ENCODE results near the gene ESYT1. TPM values are rescaled to one million over a fixed set of nuclear protein-coding genes. Genes with fewer than 3 reads are reported as not detected.

The ESYT1 gene
- total RNA-seq, 2 donors from 2014 or later, result 113 to 120 TPM

DNA sequence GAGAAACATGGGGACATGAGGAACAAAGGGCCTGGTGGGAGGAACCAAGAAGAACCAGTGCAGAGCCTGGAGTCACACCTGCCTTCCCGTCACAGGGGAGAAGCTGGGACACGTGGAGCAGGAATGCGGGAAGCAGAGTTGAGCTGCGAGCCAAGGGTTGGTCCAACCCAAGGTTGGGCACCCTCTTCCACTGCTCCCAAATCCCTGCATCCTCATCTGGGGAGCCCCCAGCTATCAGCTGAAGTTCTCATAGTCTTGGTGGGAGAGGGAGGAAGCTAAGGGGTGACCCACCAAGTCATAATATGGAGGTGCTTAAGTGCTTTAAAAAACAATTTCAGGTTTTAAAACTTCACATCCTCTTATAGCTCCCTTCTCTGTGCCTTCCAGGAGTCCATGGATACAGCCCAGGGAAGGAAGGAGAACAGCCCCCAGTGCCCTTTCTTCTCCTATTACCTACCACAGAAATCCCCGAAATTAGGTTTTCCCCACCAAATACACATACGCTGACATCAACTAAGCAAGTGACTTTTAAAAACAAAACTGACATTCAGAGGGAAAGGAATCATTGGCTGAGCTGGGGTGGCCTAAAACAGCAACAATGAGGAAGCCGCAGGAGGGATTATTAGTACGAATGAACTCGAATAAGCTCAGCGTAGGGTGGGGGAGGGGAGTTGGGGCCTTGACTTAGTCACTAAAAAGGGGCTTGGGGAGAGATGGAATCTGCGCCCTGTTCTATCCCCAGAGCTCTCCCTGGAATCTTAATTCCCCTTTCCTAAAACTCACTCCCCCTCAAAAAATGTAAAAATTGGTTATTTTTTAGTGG, 34.6 kb downstream of the ESYT1 start:
- intact Hi-C loops (cut with DNase I), result loop anchor here in 1 of 2 donors (1.0 kb wide), 1 partner anchor 17 kb away; no protein-coding TSS in a partner anchor
- no peak for DNase-seq (ENCODE audit: low spot score)

DNA sequence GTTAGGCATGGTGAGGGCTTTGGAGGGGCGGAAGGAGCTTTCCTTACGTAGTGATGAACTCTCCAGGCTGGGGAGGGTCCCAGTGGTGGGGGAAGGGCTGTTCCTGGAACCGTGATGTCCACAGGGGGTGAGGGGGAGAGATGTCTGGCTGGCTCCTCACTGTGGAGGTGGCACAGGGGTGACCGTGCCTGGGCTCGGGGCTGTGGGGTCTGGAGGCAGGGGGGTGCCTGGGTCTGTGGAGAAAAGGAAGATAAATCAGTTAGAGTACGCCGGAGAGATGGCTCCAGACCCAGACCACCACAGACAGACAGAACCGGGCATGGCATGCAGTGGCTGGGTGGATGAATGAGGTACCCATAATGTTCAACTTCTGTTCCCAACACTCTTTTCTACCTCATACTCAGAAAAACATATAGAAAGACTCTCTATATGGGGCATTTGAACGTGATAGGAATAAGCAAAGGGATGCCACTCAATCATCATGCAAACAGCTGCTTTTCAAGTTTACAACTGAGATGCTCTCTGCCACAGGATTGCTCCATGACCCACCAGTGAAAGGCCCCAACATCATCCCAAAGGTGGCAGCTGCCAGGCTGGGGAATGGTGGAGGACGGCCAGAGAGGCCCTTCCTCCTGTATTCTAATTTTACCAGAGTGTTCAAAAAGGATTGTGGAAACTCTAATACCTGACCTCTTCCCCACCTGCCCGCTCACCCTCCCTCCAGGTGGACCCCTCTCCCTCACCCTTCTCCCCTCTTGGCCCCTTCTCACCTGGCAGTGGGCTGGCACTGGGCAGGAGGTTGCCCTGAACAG, 35.7 kb downstream of the ESYT1 start:
- DNase-seq (ENCODE audit: low spot score), result no peak
- intact Hi-C loops (cut with DNase I), result no loop called here

DNA sequence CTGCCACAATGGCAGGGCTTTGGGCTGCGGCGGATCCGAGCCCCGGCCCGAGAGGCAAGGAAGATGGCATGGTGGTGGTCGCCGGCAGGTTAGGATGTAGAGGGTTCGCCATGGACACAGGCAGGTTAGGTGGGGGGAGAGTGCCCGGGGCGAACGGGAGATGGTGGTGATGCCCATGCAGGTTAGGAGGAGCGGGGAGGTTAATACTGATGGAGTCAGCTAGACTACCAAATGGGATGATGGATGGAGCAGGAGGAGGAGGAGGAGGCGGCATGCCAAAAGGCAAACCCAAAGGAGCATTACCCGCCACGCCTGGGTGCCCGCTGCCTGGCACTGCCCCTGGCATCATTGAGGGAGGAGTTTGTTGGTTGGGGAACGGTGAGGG, 36.3 kb downstream of the ESYT1 start:
- no peak for DNase-seq (ENCODE audit: low spot score)

DNA sequence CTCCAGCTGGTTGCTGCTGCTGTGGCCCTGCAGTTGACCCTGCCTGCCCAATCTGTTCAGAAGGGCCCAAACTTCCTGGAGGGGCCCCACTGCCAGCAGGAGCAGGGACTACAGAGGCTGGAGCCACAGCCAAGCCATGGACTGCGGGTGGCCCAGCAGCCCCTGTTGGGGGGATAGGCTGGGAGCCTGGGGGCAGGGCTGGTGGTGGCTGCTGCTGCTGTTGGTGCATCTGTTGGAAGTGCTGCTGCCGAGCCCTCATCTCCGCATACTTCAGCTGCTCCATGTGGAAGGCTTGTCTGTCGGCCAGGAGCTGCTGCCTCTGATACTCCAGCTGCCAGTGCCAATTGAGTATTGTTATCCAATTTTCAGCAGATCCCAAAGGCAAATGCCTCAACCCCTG, 37.3 kb downstream of the ESYT1 start:
- DNase-seq (ENCODE audit: low spot score), result no peak
- intact Hi-C loops (cut with DNase I), result no loop called here

More for the DNA sequence above, 36.3 kb downstream of the ESYT1 start:
- intact Hi-C loops (cut with DNase I), result no loop called here

DNA sequence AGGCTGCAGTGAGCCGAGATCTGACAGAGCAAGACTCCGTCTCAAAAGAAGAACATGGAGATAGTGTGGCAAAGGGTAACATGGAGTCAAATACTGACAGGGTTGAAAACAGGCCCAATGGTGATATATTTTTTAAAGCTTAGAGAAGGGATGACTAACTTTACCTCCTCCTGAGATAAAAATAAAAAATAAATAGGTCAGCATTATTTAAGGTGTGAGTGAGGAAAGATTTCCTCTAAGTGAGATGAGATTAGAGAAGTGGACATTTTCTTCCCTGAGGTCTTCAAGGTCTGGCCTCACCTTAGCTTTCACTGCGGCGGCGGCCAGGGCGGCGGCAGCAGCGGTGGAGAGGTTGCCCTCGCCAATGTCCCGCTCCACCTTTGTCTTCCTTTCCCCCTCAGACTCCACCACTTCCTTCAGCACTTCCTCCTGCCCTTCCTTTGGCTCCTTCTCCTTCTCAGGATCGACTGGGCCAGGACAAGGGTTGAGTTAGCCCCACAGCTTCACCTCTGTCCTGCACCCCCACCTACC, 41.2 kb downstream of the ESYT1 start:
- intact Hi-C loops (cut with DNase I), result no loop called here
- DNase-seq (ENCODE audit: low spot score), result no peak

DNA sequence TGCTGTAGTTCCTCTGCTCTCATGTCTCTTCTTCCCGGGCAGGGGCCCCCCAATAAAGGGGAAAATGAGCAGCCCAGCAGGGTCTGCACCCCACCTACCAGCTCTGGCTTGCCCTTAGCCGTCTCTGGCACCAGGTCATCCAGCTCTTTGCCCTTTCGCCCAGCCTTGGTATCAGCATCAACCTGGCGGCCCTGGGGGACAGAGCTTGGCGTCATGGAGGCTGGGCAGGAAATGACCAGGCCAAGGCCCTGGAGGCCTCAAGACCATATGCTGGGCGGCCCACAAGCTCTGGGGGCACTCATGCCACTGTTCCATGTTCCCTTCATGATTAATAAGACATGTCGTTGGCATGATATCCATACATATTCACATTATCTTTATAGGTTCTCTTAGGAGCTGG, 44.8 kb downstream of the ESYT1 start:
- no peak for DNase-seq (ENCODE audit: low spot score)
- intact Hi-C loops (cut with DNase I), result no loop called here

DNA sequence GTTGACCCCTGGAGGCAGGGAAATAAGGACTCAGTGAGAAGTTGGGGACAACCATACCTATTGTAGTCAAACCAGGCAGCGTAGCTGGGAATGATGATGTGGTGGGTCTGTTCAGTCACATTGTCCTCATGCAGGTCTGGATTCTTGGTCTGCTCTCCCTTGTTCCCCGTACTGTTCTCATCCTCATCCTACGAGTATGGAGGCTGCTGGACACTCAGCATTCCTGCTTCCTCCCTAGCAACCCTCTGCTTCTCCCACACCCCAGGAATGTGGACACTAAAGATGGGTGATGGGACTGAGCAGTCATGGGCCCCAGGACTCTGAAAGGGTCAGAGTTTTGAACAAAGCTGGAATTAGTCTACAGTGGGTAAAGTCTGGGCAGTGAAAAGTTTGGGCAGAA, 50.3 kb downstream of the ESYT1 start:
- DNase-seq (ENCODE audit: low spot score), result peak; percentile 13
- intact Hi-C loops (cut with DNase I), result no loop called here

DNA sequence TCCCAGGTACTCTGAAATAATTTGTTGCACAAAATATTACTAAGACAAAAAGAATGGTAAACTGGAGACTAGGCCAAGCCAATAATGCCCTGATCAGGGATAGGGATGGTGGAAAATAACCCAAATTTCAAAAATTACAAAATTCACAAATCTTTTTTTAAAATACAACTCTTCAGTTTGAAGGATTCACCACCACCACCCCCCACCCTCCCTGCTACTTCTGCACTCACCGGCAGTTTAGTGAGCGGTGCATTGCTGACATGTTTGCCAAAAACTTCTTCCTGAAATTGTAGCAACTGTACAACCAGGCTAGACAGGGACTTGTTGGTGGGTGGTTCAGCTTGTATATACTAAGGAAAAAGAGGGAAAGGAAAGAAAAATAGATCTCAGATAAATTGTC, 58.9 kb downstream of the ESYT1 start:
- DNase-seq (ENCODE audit: low spot score), result peak; percentile 19
- intact Hi-C loops (cut with DNase I), result no loop called here

DNA sequence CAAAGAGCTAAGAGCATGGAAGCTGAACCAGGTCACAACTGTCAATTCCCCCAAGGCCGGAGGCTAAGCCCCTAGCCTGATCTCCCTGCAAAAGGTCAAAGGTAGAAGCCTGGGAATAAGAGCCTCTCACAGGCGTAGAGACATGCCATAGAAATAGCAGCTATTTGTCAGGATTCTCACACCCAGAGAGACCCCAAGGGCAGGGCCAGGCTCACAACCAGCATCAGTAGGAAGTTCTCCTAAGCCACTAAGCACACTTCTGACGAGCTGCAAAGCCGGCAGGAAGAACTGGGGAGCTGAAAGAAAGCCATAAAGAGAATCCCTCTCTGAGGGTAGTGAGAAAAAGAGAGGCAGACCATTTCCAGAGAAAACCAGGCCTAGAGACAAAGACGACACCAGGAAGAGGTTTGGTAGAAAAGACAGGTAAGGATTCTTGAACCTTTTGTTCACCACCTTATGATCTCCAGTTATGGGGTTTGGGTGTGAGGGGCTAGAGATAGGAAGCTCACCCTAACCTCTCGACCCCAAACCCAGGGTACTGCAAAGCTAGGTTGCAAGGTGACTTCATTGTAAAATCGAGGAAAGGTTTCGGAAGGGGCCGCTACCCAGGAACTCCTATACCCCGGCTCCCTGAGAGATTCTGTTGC, 60.2 kb downstream of the ESYT1 start:
- DNase-seq (ENCODE audit: low spot score), result peak; percentile 19
- intact Hi-C loops (cut with DNase I), result no loop called here

DNA sequence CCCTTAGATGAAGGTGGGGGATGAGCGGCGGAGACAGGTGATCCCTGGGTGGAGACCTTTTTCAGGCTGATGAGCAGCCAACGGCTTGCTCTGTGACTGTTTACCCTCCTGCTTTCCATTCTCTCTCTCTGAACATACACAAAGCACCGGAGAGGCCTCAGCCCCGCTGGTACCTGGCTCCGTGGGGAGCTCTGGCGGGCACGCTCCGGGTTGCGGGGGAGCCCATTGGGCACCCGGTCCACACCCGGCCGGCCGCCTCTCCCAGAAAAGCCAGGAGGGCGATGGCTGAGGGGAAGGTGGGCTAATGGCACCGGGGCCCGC, 60.7 kb downstream of the ESYT1 start:
- intact Hi-C loops (cut with DNase I), result no loop called here
- DNase-seq (ENCODE audit: low spot score), result no peak

DNA sequence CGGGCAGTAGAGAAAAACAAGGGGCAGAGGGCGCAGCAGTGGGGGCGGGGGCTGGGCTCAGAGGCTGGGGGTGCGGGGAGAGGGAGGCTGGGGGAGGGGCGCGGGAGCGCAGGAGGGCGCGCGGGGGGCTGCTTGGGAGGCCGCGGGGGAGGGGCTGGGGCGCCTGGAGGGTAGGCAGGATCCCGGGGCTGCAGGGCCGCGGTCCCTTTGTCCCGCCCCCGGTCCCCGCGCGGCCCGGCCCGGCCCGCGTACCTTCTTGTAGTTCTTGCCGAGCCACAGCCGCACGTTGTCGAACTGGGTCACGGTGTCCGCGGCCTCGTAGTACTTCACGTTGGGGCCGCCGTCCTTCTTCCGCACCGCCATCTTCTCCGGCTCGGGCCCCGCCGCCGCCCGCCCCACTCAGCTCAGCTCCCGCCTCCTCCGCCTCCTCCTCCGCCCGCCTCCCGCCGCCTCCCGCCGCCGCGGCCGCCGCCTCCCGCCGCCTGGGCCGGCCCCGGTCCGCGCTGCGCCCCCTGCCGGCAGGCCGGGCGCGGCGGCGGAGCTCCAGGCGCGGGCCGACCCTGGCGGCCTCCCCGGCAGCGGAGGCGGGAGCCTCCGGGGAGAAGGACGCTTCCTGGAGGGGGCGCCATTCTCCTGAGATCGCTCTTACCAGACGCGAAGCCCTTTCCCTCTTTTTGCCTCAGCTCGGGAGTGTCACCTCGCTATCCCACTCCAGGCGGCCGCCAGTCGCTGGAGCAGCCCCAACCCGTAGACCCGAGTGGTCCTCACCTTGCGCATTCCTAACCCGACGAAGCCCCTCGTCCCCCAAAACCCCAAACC, 61.2 kb downstream of the ESYT1 start, which contains the start of gene SMARCC2:
Gene SMARCC2 (minus strand): TSS at position 385 of the 819 bp plus-strand sequence. CDS start 22 bp downstream, at position 363.
- intact Hi-C loops (cut with DNase I), result no loop called here
- peak; percentile 97 for DNase-seq (ENCODE audit: low spot score)

DNA sequence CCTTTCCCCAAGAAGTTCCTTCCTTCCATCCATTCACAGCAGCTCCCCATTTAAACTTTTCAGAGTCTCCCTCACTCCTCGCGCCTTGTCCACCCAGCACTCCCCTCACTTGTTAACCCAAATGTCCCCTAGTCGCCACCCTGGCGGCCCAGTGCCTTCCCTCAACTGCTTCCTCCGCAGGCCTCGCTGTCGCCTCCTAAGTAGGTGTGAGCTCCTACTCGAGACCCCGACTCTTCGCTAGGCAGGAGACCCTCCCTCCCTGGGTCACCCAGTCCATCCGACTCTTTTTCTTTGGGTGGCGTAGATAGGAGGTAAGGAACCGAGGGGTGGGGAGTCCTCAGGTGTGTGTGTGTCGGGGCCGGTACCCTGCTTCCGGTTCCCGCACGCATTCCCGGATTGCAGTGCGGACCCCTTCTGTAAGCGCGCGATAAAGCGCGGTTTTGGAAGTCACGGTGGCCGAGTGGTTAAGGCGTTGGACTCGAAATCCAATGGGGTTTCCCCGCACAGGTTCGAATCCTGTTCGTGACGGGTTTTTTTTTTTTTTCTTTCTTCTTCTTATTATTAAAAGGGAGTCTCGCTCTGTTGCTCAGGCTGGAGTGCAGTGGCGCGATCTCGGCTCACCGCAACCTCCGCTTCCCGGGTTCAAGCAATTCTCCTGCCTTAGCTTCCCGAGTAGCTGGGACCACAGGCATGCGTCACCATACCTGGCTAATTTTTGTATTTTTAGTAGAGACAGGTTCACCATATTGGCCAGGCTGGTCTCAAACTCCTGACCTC, 62.0 kb downstream of the ESYT1 start:
- intact Hi-C loops (cut with DNase I), result loop anchor here (2.0 to 5.0 kb wide), 3 partner anchors 33 to 72 kb away; partner anchors contain the start of gene ZC3H10 (in 1 of the 2)
- peak; percentile 94 for DNase-seq (ENCODE audit: low spot score)

DNA sequence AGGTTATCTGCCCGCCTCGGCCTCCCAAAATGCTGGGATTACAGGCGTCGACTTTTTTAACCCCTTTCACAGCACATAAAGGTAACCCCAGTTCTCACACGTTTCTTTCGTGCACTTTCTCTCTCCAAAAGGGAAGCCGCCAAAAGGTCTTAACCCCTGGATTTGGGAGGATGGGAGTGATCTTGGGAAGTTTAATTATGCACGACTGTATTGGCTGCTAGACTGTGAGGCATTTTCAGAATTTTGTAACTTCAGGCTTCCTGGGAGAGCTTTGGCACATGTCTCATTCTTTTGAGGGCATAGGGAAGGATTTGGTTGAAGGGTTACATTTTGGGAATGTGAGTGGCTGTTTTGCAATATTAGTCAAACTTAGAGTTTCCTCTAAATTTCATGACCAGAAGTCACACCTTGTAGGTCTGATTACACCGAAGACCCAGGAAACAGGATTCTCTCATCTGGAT, 62.7 kb downstream of the ESYT1 start:
- DNase-seq (ENCODE audit: low spot score), result no peak
- intact Hi-C loops (cut with DNase I), result loop anchor here (2.0 to 5.0 kb wide), 3 partner anchors 32 to 72 kb away; partner anchors contain the start of gene ZC3H10 (in 1 of the 2)

DNA sequence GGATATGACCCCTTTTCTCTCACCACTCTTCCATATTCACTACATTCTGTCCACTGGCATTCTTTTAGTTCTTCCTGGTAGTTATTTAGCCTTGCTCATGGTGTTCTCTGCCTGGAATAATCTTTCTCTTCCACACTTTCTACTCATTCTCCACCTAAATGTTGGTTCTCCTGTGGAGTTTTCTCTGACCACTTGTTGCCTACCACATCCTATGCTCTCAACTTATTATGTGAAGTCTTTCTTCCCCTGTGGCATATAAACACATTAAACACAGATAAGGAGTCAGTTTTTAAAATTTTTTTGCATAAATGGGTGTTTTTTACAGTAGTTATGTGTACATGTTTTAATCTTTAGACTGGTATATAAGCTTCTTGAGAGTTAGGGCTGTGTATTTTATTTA, 64.5 kb downstream of the ESYT1 start:
- intact Hi-C loops (cut with DNase I), result loop anchor here (2.0 to 5.0 kb wide), 2 partner anchors 32 to 70 kb away; partner anchors contain the start of gene NABP2 (in 1 of the 2)
- DNase-seq (ENCODE audit: low spot score), result no peak

DNA sequence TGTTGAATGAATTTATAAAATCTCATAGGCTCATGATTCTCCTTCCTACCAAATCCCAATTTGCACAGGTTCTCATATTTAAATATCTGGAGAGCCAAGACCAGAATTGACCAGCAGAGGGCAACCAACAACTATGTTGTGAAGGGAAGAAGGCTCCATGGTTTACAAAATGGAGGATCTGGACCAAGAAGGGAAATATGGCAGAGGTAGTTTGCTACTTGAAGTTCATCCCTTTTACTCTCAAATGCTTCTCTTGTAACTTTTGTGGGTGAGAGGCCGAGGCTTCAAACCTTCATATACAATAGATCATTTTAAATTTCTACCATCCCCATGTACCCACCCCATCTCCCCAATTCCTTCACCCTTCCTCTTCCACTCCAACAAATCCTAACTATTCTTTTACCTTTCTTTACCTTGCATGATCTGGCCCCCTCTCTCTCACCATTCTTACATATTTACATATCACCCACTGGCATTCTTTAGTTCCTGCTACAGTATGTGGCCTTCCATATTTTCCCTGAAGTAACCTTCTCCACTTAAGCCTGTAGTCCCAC, 65.0 kb downstream of the ESYT1 start:
- DNase-seq (ENCODE audit: low spot score), result peak; percentile 23
- intact Hi-C loops (cut with DNase I), result loop anchor here (2.0 to 5.0 kb wide), 2 partner anchors 32 to 69 kb away; partner anchors contain the start of gene NABP2 (in 1 of the 2)

Data from posterior vena cava (tissue), 2 donors.